Osteoblast (primary cell): ENCODE data around the gene SIX6. TPM values are rescaled to one million over a fixed set of nuclear protein-coding genes. Genes with fewer than 3 reads are reported as not detected.
"Not testable (repeated sequence)": the region's sequence is repeated elsewhere in the genome, so short reads cannot be mapped to it uniquely, and the experiment has no call there.

Experiments used
- DNase-seq: peaks from one replicate; pipeline ENCODE4 v3.0.0; 2011; ENCODE audit warnings: low spot score, mixed read lengths; ENCODE audit not compliant: insufficient read length; ENCODE audit errors: missing footprints
- H2AFZ ChIP-seq: 2 replicates; pipeline ENCODE4 v1.6.0; 2011; ENCODE audit warnings: mild to moderate bottlenecking, low read length
- H3K27ac ChIP-seq: 2 replicates; pipeline ENCODE4 v1.5.1; 2011; ENCODE audit warnings: mild to moderate bottlenecking, low read depth, low read length, moderate library complexity
- H3K27me3 ChIP-seq: 2 replicates; pipeline ENCODE4 v1.6.0; 2012; ENCODE audit warnings: mild to moderate bottlenecking, control low read depth, inconsistent platforms, low read length, moderate library complexity; ENCODE audit not compliant: insufficient read depth
- H3K36me3 ChIP-seq: 2 replicates; pipeline ENCODE4 v1.5.1; 2011; ENCODE audit warnings: mild to moderate bottlenecking, low read length, control low read depth, moderate library complexity; ENCODE audit not compliant: insufficient read depth
- H3K4me1 ChIP-seq: 2 replicates; pipeline ENCODE4 v1.5.1; 2011; ENCODE audit warnings: mild to moderate bottlenecking, low read length, control low read depth, moderate library complexity; ENCODE audit not compliant: insufficient read depth
- H3K4me2 ChIP-seq: 2 replicates; pipeline ENCODE4 v1.6.0; 2011; ENCODE audit warnings: mild to moderate bottlenecking, low read length; ENCODE audit not compliant: insufficient read depth
- H3K4me3 ChIP-seq: fragments of 200-600 bp; sonication (generic); 3 replicates; pipeline ENCODE4 v1.5.1; 2012; ENCODE audit warnings: mild to moderate bottlenecking, low read length, inconsistent platforms; ENCODE audit not compliant: insufficient read depth
- H3K79me2 ChIP-seq: 2 replicates; pipeline ENCODE4 v1.6.0; 2012; ENCODE audit warnings: mild to moderate bottlenecking, low read length, control low read depth, inconsistent platforms; ENCODE audit not compliant: insufficient read depth
- H3K9me3 ChIP-seq: 2 replicates; pipeline ENCODE4 v1.5.1; 2011; ENCODE audit warnings: low read depth, low read length, control low read depth
- H4K20me1 ChIP-seq: 2 replicates; pipeline ENCODE4 v1.6.0; 2012; ENCODE audit warnings: mild to moderate bottlenecking, low read length, control low read depth; ENCODE audit not compliant: insufficient read depth
- total RNA-seq: library from RNA; depleted of rRNA; stranded (reverse); fragments of >200 nt; gene quantifications from 2 replicates; pipeline ENCODE4 v1.2.3, GENCODE V29; 2012
- TF ChIP-seq, protein P1 (sequence below): IDR thresholded peaks from 2 replicates; pipeline ENCODE4 v1.5.1; 2011; ENCODE audit warnings: mild to moderate bottlenecking, low read depth, low read length, moderate library complexity; ENCODE audit errors: extremely low read depth

Gene SIX6
- under 0.01 TPM in 1 of 2 replicates, not detected in the other for total RNA-seq

DNA sequence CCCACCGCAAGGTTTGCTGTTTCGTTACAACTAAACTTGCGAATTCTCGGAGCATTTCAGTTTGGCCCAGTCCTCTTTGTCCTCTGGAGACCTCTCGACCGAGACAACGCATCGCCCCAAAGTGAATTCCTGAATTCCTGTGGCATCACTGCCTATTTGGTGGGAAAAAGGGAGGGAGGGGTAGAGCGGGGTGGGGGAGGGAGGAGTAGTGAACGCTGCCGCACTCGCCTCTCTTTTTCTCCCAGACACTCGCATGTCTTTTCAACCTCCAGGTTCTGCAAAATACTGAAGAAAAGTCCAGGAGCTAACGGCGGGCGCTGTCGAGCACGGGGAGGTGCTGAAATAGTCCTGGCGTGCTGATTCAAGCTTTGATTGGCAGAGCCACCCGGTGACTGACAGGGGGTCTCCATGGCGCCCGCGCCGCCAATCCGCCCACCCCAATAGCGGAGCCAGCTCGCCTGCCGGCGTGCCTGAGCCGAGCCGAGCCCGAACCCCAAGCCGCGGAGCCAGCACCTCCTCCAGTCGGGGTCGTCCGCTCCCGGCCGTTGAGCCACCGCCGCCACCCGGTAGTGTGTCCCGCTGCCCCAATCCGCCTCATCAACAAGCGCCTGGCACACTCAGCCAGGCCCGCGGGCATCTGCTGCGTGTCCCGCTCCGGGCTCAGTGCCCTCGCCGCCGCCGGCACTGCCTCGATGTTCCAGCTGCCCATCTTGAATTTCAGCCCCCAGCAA lies at the start of gene SIX6:
Gene SIX6 (plus strand): TSS at position 440 of the 731 bp plus-strand sequence. CDS start 253 bp downstream, at position 693.
- H2AFZ ChIP-seq = no peak within 1 kb of the TSS

GRCh38 chr14:60480248-60480647 lies 28.7 kb upstream of the SIX6 start:
- H3K4me2 ChIP-seq, H3K27ac ChIP-seq, H4K20me1 ChIP-seq, H3K79me2 ChIP-seq, H3K36me3 ChIP-seq, H3K9me3 ChIP-seq, H3K27me3 ChIP-seq, DNase-seq, H3K4me3 ChIP-seq, H3K4me1 ChIP-seq, H2AFZ ChIP-seq: not testable (repeated sequence)

More for the DNA sequence above, at the start of gene SIX6:
- no peaks in the 10 kb centered on the region for H3K9me3 ChIP-seq
- H3K27ac ChIP-seq = no peak within 1 kb of the TSS
- H3K27me3 ChIP-seq = peaks cover 89% of the 10 kb centered on the region
- H3K79me2 ChIP-seq = no peaks in the 10 kb centered on the region
- H3K4me3 ChIP-seq = no peak within 1 kb of the TSS
- no peaks in the 10 kb centered on the region for H3K4me1 ChIP-seq
- TF ChIP-seq, protein P1, sequence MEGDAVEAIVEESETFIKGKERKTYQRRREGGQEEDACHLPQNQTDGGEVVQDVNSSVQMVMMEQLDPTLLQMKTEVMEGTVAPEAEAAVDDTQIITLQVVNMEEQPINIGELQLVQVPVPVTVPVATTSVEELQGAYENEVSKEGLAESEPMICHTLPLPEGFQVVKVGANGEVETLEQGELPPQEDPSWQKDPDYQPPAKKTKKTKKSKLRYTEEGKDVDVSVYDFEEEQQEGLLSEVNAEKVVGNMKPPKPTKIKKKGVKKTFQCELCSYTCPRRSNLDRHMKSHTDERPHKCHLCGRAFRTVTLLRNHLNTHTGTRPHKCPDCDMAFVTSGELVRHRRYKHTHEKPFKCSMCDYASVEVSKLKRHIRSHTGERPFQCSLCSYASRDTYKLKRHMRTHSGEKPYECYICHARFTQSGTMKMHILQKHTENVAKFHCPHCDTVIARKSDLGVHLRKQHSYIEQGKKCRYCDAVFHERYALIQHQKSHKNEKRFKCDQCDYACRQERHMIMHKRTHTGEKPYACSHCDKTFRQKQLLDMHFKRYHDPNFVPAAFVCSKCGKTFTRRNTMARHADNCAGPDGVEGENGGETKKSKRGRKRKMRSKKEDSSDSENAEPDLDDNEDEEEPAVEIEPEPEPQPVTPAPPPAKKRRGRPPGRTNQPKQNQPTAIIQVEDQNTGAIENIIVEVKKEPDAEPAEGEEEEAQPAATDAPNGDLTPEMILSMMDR = no peak
- peak; percentile 88 for DNase-seq
- no peaks in the 10 kb centered on the region for H4K20me1 ChIP-seq
- no peak within 1 kb of the TSS for H3K4me2 ChIP-seq
- no peaks in the 10 kb centered on the region for H3K36me3 ChIP-seq

DNA sequence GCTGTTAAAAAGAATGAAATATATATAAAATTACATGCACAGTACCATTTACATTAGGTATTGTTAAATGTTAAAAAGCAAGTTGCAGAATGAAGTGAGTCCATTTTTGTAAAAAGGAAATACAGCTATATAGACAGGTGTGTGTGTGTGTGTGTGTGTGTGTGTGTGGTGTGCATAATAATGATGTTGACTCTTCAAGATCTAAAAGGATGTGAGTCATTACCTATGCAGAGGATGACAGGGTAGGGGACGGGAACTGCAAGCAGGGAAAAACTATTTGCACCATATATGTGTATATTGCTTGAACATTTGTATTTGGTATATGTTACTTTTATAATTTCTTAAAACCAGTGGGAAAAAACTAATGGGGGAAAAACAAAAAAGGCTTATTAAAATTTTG lies 26.2 kb upstream of the SIX6 start:
- no peaks in the 10 kb centered on the region for H3K9me3 ChIP-seq
- no peaks in the 10 kb centered on the region for H4K20me1 ChIP-seq
- H3K4me1 ChIP-seq = peaks cover 3% of the 10 kb centered on the region
- no peak overlapping the region for H3K4me3 ChIP-seq
- DNase-seq = no peak
- no peak overlapping the region for H2AFZ ChIP-seq
- H3K27ac ChIP-seq = no peak overlapping the region
- TF ChIP-seq, protein P1 = no peak
- H3K4me2 ChIP-seq = no peak overlapping the region
- H3K27me3 ChIP-seq = peaks cover 32% of the 10 kb centered on the region
- H3K79me2 ChIP-seq = no peaks in the 10 kb centered on the region
- no peaks in the 10 kb centered on the region for H3K36me3 ChIP-seq

- DNase-seq = no peak
- peak overlapping the region; percentile 66 for H3K4me3 ChIP-seq
- no peaks in the 10 kb centered on the region for H3K9me3 ChIP-seq
- peak overlapping the region; percentile 80 for H2AFZ ChIP-seq
- no peaks in the 10 kb centered on the region for H4K20me1 ChIP-seq
- H3K4me2 ChIP-seq = peak overlapping the region; percentile 78
- H3K27me3 ChIP-seq = peaks cover 36% of the 10 kb centered on the region
- H3K36me3 ChIP-seq = no peaks in the 10 kb centered on the region
- no peaks in the 10 kb centered on the region for H3K79me2 ChIP-seq
- peaks cover 3% of the 10 kb centered on the region for H3K4me1 ChIP-seq
- TF ChIP-seq, protein P1 = no peak
- H3K27ac ChIP-seq = no peak overlapping the region
These were observed 23.8 kb upstream of the SIX6 start for GRCh38 chr14:60485057-60485597.
